GM18951 (cell line): ENCODE results near the gene CHDH.
A peak's percentile ranks its signal among the peaks of the same experiment; 100 is the strongest.

ENCODE experiments used
- POLR2A ChIP-seq: IDR thresholded peaks from 4 replicates; pipeline ENCODE4 v1.6.1; 2011; ENCODE audit warnings: mild to moderate bottlenecking; ENCODE audit not compliant: insufficient read length, insufficient read depth; ENCODE audit errors: extremely low read depth
- in situ Hi-C: fragments of 300-500 bp; cut with MboI; formaldehyde crosslinking; loops from one replicate; pipeline ENCODE4 v1.12.0; 2022; ENCODE audit warnings: low sequenced_read_pairs, mixed read lengths, inconsistent platforms; ENCODE audit not compliant: unreplicated experiment

Gene CHDH

GRCh38 chr3:53846134-53846850 lies at the start of gene CHDH, which contains the start of gene IL17RB:
Gene CHDH, minus strand, starts transcription at chr3:53846419. Its CDS starts 22,411 bp downstream, at chr3:53824008.
Gene IL17RB, plus strand, starts transcription at chr3:53846568. Its CDS starts 21 bp downstream, at chr3:53846589.
- TF ChIP-seq POLR2A, result peak; percentile 86
- in situ Hi-C loops, result no loop called here

- in situ Hi-C loops, result no loop called here
- TF ChIP-seq POLR2A, result no peak
Observed at GRCh38 chr3:53892286-53892637, 46.0 kb upstream of the CHDH start.

- TF ChIP-seq POLR2A, result peak; percentile 95
- in situ Hi-C loops, result no loop called here
Observed at GRCh38 chr3:53891497-53892285, 45.5 kb upstream of the CHDH start, which contains the start of gene SELENOK. Gene SELENOK, minus strand, starts transcription at chr3:53891859.

GRCh38 chr3:53890726-53891475 lies 44.7 kb upstream of the CHDH start:
- TF ChIP-seq POLR2A, result no peak
- in situ Hi-C loops, result no loop called here

- in situ Hi-C loops, result no loop called here
- TF ChIP-seq POLR2A, result no peak
Observed at GRCh38 chr3:53888232-53888631, 42.0 kb upstream of the CHDH start.

GRCh38 chr3:53887446-53887845 lies 41.2 kb upstream of the CHDH start:
- in situ Hi-C loops, result no loop called here
- no peak for TF ChIP-seq POLR2A

- in situ Hi-C loops, result no loop called here
- no peak for TF ChIP-seq POLR2A
Observed at GRCh38 chr3:53885239-53885638, 39.0 kb upstream of the CHDH start.

- TF ChIP-seq POLR2A, result no peak
- in situ Hi-C loops, result no loop called here
Observed at GRCh38 chr3:53884623-53885022, 38.4 kb upstream of the CHDH start.

GRCh38 chr3:53883008-53883407 lies 36.8 kb upstream of the CHDH start:
- TF ChIP-seq POLR2A, result no peak
- in situ Hi-C loops, result no loop called here

GRCh38 chr3:53881691-53882593 lies 35.7 kb upstream of the CHDH start, which contains the start of gene ACTR8:
Gene ACTR8, minus strand, starts transcription at chr3:53882152. Its CDS starts 51 bp downstream, at chr3:53882101.
- TF ChIP-seq POLR2A, result peak; percentile 88

GRCh38 chr3:53880396-53881345 lies 34.5 kb upstream of the CHDH start:
- in situ Hi-C loops, result no loop called here
- no peak for TF ChIP-seq POLR2A

More at GRCh38 chr3:53881691-53882593, 35.7 kb upstream of the CHDH start, which contains the start of gene ACTR8:
- in situ Hi-C loops, result no loop called here
